HG03108 (cell line): ENCODE results near the gene PCNX2.
"Not testable (repeated sequence)": the region's sequence is repeated elsewhere in the genome, so short reads cannot be mapped to it uniquely, and the experiment has no call there.

Source experiments
- ATAC-seq: cut with Tn5 transposase; IDR thresholded peaks from one replicate; pipeline ENCODE4 v1.9.1; 2021; ENCODE audit warnings: moderate library complexity; ENCODE audit not compliant: unreplicated experiment

Gene PCNX2

GRCh38 chr1:233112186-233113008, 183.1 kb downstream of the PCNX2 start:
- ATAC-seq = no peak

GRCh38 chr1:233111731-233112130, 183.8 kb downstream of the PCNX2 start:
- ATAC-seq = no peak

- ATAC-seq = no peak
These were observed 186.4 kb downstream of the PCNX2 start for GRCh38 chr1:233109096-233109495.

GRCh38 chr1:233107716-233108130, 187.8 kb downstream of the PCNX2 start:
- ATAC-seq = not testable (repeated sequence)

GRCh38 chr1:233107130-233107660, 188.3 kb downstream of the PCNX2 start:
- no peak for ATAC-seq

- no peak for ATAC-seq
These were observed 190.3 kb downstream of the PCNX2 start for GRCh38 chr1:233105225-233105624.

GRCh38 chr1:233102341-233102740, 193.2 kb downstream of the PCNX2 start:
- ATAC-seq = no peak

GRCh38 chr1:233097959-233098580, 197.5 kb downstream of the PCNX2 start:
- ATAC-seq = no peak

- no peak for ATAC-seq
These were observed 198.0 kb downstream of the PCNX2 start for GRCh38 chr1:233097546-233097945.

GRCh38 chr1:233094691-233095090, 200.8 kb downstream of the PCNX2 start:
- ATAC-seq = no peak

- ATAC-seq = no peak
These were observed 201.3 kb downstream of the PCNX2 start for GRCh38 chr1:233094269-233094668.

GRCh38 chr1:233090746-233091494, 204.6 kb downstream of the PCNX2 start:
- ATAC-seq = no peak

GRCh38 chr1:233089251-233089650, 206.3 kb downstream of the PCNX2 start:
- no peak for ATAC-seq

- no peak for ATAC-seq
These were observed 206.9 kb downstream of the PCNX2 start for GRCh38 chr1:233088613-233089012.

GRCh38 chr1:233086961-233087881, 208.3 kb downstream of the PCNX2 start:
- no peak for ATAC-seq

GRCh38 chr1:233085566-233085965, 210.0 kb downstream of the PCNX2 start:
- no peak for ATAC-seq

- no peak for ATAC-seq
These were observed 212.6 kb downstream of the PCNX2 start for GRCh38 chr1:233082778-233083550.

- ATAC-seq = no peak
These were observed 213.8 kb downstream of the PCNX2 start for GRCh38 chr1:233081735-233082134.

GRCh38 chr1:233080827-233081226, 214.7 kb downstream of the PCNX2 start:
- ATAC-seq = not testable (repeated sequence)

- no peak for ATAC-seq
These were observed 215.2 kb downstream of the PCNX2 start for GRCh38 chr1:233080286-233080685.
